ENCODE results near the gene ITSN2. TPM values are rescaled to one million over a fixed set of nuclear protein-coding genes. Genes with fewer than 3 reads are reported as not detected.

The ITSN2 gene
- polyA plus RNA-seq, 1 donor (not counting 4 experiments of a cell fraction or from before 2014, with no cell fraction given): 19.7 TPM

- TF ChIP-seq CTCF (optimal IDR thresholded peaks at IDR 0.05 in 1 of 3, IDR thresholded peaks at IDR 0.05 in 1 of 3, conservative IDR thresholded peaks at IDR 0.05 in 1 of 3; ENCODE audit: extremely low read depth in 1 of 3, insufficient read depth in 2 of 3, low read length in 3 of 3) (no peak), EZH2 (IDR thresholded peaks at IDR 0.05; ENCODE audit: low read length) (no peak)
- dilution Hi-C loops (cut with MboI; ENCODE audit: extremely low pct_ligation_motif_present, low sequenced_read_pairs): no loop called here
- H3K4me2 ChIP-seq (ENCODE audit: control insufficient read depth, extremely low read depth, insufficient read depth, low read depth, low read length): no peak overlapping the region
- H3K4me1 ChIP-seq (ENCODE audit: control insufficient read depth, extremely low read depth, insufficient read depth, low read length): peaks cover 5% of the 10 kb centered on the region
- no peak overlapping the region for H3K4me3 ChIP-seq (ENCODE audit: control insufficient read depth in 2 of 3, extremely low read depth in 1 of 3, insufficient read depth in 2 of 3, low read depth in 1 of 3, low read length in 3 of 3)
- H3K9me1 ChIP-seq (ENCODE audit: control insufficient read depth, extremely low read depth, insufficient read depth, low read length): peaks cover 2% of the 10 kb centered on the region
- H3K9ac ChIP-seq (ENCODE audit: control insufficient read depth, extremely low read depth, insufficient read depth, low read length): no peak overlapping the region
- no peaks in the 10 kb centered on the region for H3K27me3 ChIP-seq (ENCODE audit: control insufficient read depth, extremely low read depth, insufficient read depth, low read length)
- DNase-seq (ENCODE audit: low read depth, low spot score) (no peak), FAIRE-seq (no peak)
- H3K9me3 ChIP-seq (ENCODE audit: control insufficient read depth, low read depth, low read length): no peaks in the 10 kb centered on the region
- H4K20me1 ChIP-seq (ENCODE audit: control insufficient read depth, extremely low read depth, insufficient read depth, low read length): no peaks in the 10 kb centered on the region
- no peak overlapping the region for H3K27ac ChIP-seq (ENCODE audit: control insufficient read depth, insufficient read depth, low read length)
- H3K79me2 ChIP-seq (ENCODE audit: control insufficient read depth, insufficient read depth, low read length): peaks cover 65% of the 10 kb centered on the region
- no peak overlapping the region for H2AFZ ChIP-seq (ENCODE audit: control insufficient read depth, low read length)
- H3K36me3 ChIP-seq (ENCODE audit: control insufficient read depth in 2 of 2, extremely low read depth in 1 of 2, insufficient read depth in 2 of 2, low read length in 2 of 2): no peaks in the 10 kb centered on the region
Observed at GRCh38 chr2:24349097-24349496, 11.2 kb downstream of the ITSN2 start.

- no peaks in the 10 kb centered on the region for H3K9me3 ChIP-seq (ENCODE audit: control insufficient read depth, low read depth, low read length)
Observed at GRCh38 chr2:24345937-24346336, 14.4 kb downstream of the ITSN2 start.

More at GRCh38 chr2:24345937-24346336, 14.4 kb downstream of the ITSN2 start:
- Histone ChIP-seq H3K4me3 (ENCODE audit: control insufficient read depth in 2 of 3, extremely low read depth in 1 of 3, insufficient read depth in 2 of 3, low read depth in 1 of 3, low read length in 3 of 3) (no peak overlapping the region), H3K27me3 (ENCODE audit: control insufficient read depth, extremely low read depth, insufficient read depth, low read length) (no peaks in the 10 kb centered on the region), H3K9ac (ENCODE audit: control insufficient read depth, extremely low read depth, insufficient read depth, low read length) (no peak overlapping the region), H3K4me2 (ENCODE audit: control insufficient read depth, extremely low read depth, insufficient read depth, low read depth, low read length) (no peak overlapping the region), H4K20me1 (ENCODE audit: control insufficient read depth, extremely low read depth, insufficient read depth, low read length) (no peaks in the 10 kb centered on the region), H2AFZ (ENCODE audit: control insufficient read depth, low read length) (no peak overlapping the region), H3K36me3 (ENCODE audit: control insufficient read depth in 2 of 2, extremely low read depth in 1 of 2, insufficient read depth in 2 of 2, low read length in 2 of 2) (no peaks in the 10 kb centered on the region), H3K4me1 (ENCODE audit: control insufficient read depth, extremely low read depth, insufficient read depth, low read length) (no peaks in the 10 kb centered on the region), H3K79me2 (ENCODE audit: control insufficient read depth, insufficient read depth, low read length) (peaks cover 58% of the 10 kb centered on the region), H3K9me1 (ENCODE audit: control insufficient read depth, extremely low read depth, insufficient read depth, low read length) (no peaks in the 10 kb centered on the region), H3K27ac (ENCODE audit: control insufficient read depth, insufficient read depth, low read length) (no peak overlapping the region)
- TF ChIP-seq CTCF (optimal IDR thresholded peaks at IDR 0.05 in 1 of 3, IDR thresholded peaks at IDR 0.05 in 1 of 3, conservative IDR thresholded peaks at IDR 0.05 in 1 of 3; ENCODE audit: extremely low read depth in 1 of 3, insufficient read depth in 2 of 3, low read length in 3 of 3): no peak
- no peak for TF ChIP-seq EZH2 (IDR thresholded peaks at IDR 0.05; ENCODE audit: low read length)
- DNase-seq (ENCODE audit: low read depth, low spot score) (no peak), FAIRE-seq (no peak)
- dilution Hi-C loops (cut with MboI; ENCODE audit: extremely low pct_ligation_motif_present, low sequenced_read_pairs): no loop called here

Measured in keratinocyte (primary cell).